ENCODE results near the gene GPR132.

- TF ChIP-seq, protein P1, sequence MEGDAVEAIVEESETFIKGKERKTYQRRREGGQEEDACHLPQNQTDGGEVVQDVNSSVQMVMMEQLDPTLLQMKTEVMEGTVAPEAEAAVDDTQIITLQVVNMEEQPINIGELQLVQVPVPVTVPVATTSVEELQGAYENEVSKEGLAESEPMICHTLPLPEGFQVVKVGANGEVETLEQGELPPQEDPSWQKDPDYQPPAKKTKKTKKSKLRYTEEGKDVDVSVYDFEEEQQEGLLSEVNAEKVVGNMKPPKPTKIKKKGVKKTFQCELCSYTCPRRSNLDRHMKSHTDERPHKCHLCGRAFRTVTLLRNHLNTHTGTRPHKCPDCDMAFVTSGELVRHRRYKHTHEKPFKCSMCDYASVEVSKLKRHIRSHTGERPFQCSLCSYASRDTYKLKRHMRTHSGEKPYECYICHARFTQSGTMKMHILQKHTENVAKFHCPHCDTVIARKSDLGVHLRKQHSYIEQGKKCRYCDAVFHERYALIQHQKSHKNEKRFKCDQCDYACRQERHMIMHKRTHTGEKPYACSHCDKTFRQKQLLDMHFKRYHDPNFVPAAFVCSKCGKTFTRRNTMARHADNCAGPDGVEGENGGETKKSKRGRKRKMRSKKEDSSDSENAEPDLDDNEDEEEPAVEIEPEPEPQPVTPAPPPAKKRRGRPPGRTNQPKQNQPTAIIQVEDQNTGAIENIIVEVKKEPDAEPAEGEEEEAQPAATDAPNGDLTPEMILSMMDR (IDR thresholded peaks at IDR 0.05): no peak
- TF ChIP-seq POLR2A (IDR thresholded peaks at IDR 0.05): no peak
Measured at GRCh38 chr14:105074601-105075053, 9.4 kb upstream of the GPR132 start.
